NCI-H345 treated with DMSO at 0.1 percent for 48 hours (cell line): ENCODE measurements around the gene APOC1.
"Not testable (repeated sequence)": the region's sequence is repeated elsewhere in the genome, so short reads cannot be mapped to it uniquely, and the experiment has no call there.

Source experiments
- DNase-seq: peaks from one replicate; lab custom pipeline; 2025; ENCODE audit not compliant: unreplicated experiment; lab: John Stamatoyannopoulos, UW

APOC1 gene

GRCh38 chr19:44889830-44890365, 24.5 kb upstream of the APOC1 start:
- DNase-seq, result no peak

- DNase-seq, result peak; percentile 99
These were observed 23.9 kb upstream of the APOC1 start for GRCh38 chr19:44890366-44891015.

- DNase-seq, result peak; percentile 99
These were observed 23.2 kb upstream of the APOC1 start, which contains the start of gene TOMM40 for GRCh38 chr19:44891016-44891882. TSS of gene TOMM40 (plus strand) at chr19:44891254. CDS start at chr19:44891416, 162 bp downstream.

GRCh38 chr19:44892932-44893331, 21.5 kb upstream of the APOC1 start:
- no peak for DNase-seq

GRCh38 chr19:44893332-44894051, 20.9 kb upstream of the APOC1 start:
- DNase-seq, result no peak

- no peak for DNase-seq
These were observed 20.4 kb upstream of the APOC1 start for GRCh38 chr19:44894052-44894400.

GRCh38 chr19:44894946-44895345, 19.5 kb upstream of the APOC1 start:
- no peak for DNase-seq

- DNase-seq, result no peak
These were observed 16.6 kb upstream of the APOC1 start for GRCh38 chr19:44897835-44898234.

- DNase-seq, result no peak
These were observed 13.8 kb upstream of the APOC1 start for GRCh38 chr19:44900328-44901244.

- DNase-seq, result no peak
These were observed 11.2 kb upstream of the APOC1 start for GRCh38 chr19:44903216-44903601.

- DNase-seq, result no peak
These were observed 10.6 kb upstream of the APOC1 start for GRCh38 chr19:44903602-44904425.

- no peak for DNase-seq
These were observed 9.9 kb upstream of the APOC1 start for GRCh38 chr19:44904426-44904994.

- no peak for DNase-seq
These were observed 8.8 kb upstream of the APOC1 start, which contains the start of gene APOE for GRCh38 chr19:44905437-44906160. TSS of gene APOE (plus strand) at chr19:44905796. CDS start at chr19:44906625, 829 bp downstream.

GRCh38 chr19:44907613-44908012, 6.8 kb upstream of the APOC1 start:
- DNase-seq, result no peak

GRCh38 chr19:44908074-44908835, 6.2 kb upstream of the APOC1 start:
- DNase-seq, result no peak

GRCh38 chr19:44908836-44909261, 5.6 kb upstream of the APOC1 start:
- no peak for DNase-seq

- DNase-seq, result no peak
These were observed 4.6 kb upstream of the APOC1 start for GRCh38 chr19:44909775-44910174.

- not testable (repeated sequence) for DNase-seq
These were observed 2.5 kb upstream of the APOC1 start for GRCh38 chr19:44911896-44912295.
